Activated CD4-positive, alpha-beta T cell treated with anti-CD3 and anti-CD28 coated beads, Interleukin-10, Interleukin-2, amounts not matched to agents 100 ng/mL and 50 ng/mL, durations not matched to agents 16 hours and 8 hours (primary cell): ENCODE results near the gene ITGA5.

Experiments
- DNase-seq: peaks from one replicate; pipeline ENCODE4 v3.0.0-alpha.2; 2020

ITGA5 gene

DNA sequence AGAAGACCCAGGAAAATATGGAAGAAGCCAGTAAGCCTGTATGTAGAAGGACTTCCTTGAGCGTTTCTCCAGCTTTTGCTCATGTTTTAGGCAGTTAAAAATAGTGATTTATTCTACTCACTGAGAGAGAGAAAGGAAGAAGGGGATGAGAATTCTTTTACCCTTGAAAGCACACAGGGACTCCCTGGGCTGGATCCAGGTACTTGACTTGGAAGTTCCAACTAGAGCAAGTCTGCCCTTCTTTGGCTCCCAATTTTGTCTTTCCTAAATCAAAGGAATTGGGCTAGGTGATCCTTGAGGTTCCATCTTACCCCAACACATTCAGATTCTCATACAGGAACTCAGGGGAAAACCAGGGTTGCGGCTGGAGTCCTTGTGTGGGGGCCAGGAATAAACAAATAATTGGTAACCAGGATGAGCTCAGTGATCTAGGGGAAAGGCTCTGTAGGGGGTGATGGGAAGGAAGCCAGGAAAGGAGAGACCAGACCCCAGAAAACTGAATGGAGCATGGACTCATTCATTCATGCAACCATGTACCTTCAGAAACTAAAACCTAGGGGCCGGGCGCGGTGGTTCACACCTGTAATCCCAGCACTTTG, 11.5 kb upstream of the ITGA5 start:
- no peak for DNase-seq

DNA sequence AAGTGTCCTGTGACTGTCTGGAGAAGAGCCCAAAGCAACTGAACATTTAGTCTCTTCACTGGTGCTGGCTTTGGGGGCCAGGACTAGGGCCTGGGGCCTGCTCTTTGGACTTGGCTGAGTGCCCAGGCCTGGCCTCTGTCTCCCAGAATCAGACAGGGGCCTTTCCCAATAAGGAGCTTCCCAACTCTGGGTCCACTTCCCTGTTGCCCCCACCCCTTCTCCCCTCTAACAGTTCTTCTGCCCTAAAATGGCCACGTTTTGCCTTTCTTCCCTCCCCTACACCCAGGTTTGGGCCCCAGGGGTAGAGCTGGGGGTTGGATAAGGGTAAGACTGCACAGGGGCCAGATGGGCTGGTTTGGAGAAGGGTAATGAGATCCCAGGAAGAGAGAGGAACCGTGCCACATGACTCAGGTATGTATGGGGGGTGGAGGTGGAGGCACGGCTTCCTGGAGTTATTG, 10.0 kb upstream of the ITGA5 start:
- no peak for DNase-seq

DNA sequence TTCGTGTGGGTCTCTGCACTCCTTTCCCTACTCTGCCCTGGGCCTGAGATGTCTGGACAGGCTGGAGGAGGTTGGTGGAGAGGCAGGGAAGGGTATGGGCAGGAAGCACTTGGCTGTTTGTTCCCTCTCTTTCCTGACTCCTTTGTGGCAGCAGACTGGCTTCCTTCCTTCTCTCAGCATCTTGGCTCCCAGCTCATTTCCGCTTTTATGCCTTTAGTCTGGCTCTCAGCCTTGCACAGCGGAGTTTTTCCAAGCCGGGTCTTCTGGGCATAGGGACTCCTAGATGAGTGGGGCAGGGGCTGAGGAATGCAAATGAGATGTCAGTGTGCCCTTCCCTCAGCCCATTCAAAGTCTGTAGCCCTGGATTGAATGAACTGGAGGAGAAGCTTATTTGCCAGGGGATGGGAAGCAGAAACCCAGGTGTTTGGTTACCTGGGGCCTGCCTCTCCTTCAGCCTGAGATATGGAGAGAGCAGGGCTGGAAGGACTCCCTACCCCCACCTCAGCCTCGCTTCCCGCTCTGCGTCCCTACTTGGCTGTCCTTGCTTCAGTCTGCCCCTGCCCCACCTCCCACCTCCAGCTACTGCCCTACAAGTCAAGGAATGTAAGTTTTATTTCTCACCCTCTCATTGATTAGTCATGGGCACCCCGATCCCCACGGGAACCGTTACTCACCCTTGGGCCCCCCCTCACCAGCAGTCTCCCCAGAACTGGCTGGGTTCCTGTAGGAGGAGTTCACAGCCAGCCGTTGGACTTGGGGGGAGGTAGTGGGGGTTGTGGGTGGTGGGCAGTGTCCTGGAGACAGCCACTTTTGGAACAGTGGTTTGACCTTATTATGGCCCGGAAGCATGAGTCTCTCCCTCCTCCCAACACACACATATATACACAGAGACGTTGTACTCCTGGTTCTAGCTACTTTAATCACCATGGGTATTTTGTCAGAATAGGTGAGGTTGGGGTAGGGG, 9.3 kb upstream of the ITGA5 start:
- no peak for DNase-seq

DNA sequence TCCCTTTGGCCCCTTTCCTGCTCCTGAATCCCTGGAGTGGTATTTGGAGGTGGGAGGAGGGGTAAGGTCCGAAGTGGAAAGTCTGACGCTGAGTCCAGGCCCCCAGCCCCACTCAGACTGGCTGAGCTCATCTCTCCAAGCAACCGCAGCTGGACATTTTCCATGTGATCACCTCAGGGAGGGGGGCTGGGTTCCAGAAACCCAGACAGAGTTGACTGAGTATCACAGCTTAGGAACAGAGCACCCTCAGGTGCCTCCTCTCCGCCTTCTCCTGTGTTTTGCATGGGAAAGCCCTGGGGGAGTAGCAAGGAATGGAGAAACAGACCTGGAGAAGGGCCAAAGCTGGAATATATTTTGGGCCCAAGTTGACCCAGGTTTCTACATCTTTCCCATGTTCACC, 8.0 kb upstream of the ITGA5 start:
- no peak for DNase-seq

DNA sequence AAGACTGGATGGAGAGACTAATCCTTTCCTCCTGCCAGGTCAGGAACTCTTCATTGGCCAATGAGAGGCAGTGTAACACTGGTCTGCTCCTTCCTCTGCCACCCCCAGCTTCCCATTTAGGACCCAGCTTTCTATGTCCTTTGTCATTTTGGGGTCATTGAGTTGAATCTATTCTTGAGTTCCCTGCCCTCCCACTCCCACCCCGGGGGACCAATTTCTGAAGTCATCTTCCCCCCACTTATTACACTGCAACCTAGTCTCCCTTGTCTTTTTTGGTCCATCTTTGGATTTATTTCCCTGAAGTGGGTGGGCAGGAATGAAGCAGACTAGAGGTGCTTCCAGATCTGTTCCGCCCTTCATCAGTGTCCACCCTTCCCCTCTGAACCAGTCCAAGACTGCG, 7.6 kb upstream of the ITGA5 start:
- no peak for DNase-seq

DNA sequence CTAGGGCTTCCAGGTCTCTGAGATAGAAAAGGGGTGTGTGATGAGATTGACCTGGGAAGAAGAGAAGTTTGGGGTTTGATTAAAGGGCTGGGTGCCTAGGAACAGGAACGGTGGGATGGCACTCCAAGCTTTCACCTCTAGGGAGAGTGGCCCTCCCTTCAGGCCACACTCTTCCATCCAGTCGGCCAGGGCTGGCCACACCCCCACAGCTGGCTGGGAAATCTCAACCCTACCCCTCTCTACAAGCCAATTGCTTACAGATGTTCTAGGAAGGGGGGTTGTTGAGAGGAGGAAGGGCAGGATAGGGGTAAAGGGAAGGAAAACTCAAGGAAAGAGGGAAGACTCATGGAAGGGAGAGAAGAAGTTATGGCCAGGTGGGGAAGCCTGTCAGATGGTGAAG, 6.6 kb upstream of the ITGA5 start:
- no peak for DNase-seq

DNA sequence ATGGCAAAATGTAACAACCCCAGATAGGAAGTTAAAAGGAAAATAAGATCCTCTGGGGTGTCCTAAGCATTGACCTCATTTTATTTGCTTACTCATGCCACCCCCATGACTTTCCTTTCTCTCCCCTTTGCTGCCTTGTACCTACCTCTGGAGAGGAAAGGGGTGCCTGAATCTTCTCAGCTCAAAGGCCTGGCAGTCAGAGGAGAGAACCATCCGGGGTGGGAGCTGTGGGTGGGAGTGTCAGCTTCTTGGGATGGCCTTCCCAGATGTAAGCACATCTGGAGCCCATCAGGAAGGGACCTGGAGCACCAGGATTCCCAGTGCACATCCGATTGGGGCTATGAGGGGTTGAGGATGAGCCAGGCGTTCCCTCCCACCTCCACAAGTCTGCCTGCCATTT, 5.2 kb upstream of the ITGA5 start:
- no peak for DNase-seq

DNA sequence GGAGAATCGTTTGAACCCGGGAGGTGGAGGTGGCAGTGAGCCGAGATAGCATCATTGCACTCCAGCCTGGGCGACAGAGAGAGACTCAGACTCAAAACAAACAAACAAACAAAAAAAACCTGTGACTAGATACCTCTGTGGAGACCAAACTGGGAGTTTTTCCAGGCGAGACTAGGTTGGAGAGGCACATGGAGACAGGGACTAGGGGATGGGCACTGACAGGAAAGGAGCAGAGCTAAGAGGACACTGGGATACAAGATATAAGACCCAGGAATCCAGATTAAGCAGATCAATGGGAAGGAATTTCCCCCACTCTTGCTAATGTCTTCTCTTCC, 4.7 kb upstream of the ITGA5 start:
- no peak for DNase-seq

DNA sequence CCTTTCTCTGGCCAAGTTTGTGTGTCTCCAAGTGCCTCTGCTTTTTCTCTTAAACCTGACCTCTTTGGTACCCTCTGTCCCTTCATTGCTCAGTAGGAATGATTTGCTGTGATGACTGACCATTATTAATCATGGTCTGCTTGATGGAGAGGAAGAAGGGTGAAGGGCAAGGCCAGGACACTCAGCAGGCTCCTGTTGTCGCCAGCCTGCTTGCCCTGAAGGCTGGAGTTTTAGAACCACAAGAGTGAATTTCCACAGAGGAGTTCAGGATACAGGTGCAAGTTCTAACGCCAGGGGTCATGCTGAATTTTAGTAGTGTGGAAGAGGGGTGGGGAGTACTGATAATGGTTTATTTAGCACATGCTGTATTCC, 2.8 kb upstream of the ITGA5 start:
- DNase-seq, result no peak

DNA sequence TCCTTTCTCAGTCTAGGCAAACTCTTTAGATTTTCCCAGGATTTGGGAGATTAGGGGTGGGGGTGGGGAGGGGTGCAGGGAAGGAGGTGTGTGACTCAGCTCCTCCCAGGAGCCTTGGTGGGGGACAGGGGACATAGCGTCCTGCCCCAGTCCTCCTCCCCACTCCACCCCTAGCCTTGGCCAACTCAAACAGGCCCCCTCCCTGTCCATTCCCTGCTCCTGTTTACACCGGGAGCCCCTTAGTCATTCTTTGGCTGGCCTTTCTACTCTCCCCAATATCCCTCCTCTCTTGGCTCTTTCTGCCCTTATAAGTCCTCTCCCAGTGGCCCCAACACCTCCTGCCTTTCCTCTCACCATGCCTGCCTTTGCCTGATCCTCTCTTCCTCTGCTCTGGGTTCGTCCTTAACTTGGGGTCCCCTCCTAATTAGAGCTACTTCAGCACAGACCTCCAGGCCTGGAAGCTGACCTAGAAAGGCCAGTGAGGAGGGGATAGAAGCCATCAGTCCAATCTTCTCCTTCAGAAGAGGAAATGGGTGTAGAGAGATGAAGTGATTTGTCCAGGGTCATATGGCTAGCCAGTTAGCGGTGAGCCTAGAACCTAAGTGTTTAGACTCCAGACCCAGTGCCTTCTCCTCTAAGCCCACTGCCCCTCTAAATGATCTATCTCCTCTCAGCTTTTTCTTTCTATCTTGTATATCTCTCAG, 2.3 kb upstream of the ITGA5 start:
- no peak for DNase-seq

DNA sequence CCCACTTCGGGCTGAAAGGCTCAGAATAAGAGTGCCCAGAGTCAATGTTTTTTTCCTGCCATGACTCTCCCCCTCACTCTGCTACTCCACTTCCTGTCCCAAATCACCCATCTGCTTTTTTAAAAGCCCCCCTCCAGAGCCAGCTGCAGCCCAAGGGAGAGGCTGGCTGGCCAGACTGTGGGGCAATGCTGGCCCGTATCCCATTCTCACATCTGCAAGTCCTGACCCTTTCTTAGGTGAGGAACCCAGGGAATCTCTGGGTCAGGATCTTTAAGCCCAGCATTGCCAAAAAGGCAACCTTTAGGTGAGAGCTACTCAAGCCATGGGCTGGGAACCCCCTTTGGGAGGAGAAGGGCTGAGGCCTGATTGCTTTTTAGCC, 1.7 kb upstream of the ITGA5 start:
- no peak for DNase-seq

DNA sequence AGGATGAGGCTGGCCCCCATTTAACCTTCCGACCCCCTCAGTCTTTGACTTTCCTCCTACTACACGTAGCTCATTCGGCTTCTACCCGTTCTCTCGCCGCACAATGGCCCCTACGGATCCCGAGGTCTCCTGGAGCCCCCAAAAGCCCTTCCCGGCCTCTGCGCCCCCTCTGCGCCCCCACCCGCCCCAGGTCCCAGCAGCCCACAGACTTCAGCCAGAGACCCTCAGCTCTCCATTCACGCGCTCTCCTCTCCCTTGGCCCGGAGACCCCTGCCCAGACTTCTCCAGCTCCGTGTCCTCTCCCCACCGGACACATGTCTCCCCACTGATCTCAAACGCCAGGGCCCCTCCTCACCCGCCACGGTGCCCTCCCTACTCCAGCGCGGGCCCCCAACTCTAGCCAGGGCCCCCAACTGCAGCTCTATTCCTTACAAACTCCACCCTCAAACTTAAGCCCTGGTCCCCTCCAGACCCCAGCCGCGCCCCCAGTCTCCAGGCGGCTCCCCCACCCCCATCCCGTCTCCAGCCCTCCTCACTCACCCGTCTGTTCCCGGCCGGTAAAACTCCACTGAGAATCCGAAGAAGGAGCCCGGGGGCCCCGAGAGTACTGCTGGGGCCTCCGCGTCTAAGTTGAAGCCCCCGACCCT, 502 bp downstream of the ITGA5 start:
- no peak for DNase-seq

DNA sequence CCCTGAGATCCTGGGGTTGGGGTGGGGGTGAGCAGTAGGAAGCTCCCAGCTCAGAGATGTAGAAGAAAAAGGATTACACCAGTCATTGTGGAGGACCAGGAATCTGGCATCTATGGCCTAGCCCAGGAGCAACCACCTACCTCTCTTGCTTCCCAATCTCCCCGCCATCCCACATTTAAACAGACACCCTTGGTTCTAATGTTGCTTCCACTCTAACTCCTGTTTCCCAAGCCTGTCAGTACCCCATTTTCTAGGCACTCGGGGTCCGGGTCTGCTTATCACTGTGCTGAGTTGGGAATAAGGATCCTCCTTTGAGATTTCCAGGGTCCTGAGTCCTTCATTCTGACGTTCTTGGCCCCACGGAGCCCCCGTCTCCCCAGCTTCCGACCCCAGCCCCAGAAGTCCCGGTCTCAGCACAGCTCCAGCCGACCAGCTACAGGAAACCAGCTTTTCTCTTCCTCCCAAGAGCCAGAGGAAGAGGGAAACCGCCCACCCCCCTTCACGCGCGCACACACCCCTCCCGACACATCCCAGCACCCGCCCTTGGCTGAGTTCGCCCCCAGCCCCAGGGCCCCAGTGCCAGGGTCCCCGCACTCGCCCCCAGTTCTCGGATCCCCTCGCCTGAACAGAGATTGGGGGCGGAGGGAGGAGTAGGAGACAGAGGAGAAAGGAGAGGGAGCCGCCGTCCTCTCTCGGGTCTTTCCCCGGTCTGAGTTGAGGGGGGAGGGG, 1.2 kb downstream of the ITGA5 start:
- no peak for DNase-seq

DNA sequence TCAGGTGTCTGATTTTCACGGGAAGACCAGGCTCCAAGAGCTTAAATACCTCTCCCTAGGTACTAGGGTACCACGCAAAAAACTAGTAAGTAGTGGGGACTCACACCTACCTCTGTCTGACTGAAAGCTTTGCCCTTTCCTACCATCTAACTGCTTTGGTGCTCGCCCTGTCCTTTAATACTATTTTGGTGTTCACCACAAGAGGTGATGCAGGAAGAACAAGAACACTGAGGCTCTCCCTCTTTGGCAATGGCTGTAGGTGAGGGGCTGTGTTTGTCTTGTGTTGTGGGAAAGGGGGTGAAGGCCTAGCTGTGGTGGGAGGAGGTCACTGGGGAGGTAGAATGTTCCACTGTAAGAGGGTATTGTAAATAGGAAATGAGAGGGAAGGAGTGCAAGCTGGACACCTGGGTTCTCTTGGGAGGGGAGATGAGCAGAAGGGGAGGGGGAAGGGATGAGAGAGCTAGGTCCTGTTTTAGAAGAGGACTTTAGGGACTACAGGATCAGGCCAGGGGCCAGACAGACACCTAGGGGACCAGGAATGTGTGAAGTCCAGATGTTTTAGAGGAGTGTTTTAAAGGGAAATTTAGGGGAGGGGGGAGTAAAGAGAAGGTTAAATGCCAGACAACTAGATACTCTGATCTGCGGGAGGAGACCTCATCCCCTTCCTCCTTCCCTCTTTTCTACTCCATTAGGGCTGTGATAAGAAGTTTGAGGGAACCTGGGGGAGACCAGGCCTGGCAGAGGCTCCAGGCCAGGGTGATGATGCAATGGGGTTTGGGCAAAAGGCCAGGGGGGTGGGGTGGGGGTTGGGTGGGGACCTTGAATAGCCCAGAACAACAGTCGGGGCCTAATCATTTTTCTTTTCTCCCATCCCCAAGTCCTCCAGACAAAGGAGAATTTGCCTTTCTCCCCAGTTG, 2.1 kb downstream of the ITGA5 start:
- no peak for DNase-seq

DNA sequence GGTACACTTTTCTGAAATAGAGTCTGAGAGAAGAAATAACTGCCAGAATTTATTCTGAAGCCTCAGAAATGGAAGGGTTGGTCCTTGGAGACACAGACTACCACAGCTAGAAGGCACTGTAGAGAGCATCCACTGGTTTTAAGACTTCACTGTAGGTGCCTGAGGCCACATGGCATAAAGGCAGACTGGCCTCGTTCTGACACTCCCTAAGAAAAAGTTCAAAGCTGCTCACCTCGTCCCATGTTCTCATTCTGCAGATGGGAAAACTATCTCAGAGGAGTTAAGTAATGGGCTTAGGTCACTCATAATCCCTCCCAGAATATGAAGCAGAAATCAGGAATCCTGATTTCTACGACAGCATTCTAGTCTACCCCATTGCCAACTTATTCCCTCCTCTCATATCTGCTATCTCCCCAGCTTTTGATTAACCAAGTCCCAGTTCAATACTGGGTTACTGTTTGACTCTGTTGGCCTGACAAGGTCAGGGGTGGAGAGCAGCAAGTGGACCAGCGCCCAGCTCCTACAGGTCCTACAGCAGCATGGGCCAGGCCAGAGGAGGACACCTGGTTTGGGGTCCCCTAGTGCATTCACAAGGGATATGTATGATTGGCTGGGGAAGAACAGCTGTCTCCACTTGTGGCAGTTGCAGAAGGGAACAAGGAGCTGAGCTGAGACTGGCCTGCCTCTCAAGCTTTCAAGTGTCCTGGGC, 3.7 kb downstream of the ITGA5 start:
- no peak for DNase-seq

DNA sequence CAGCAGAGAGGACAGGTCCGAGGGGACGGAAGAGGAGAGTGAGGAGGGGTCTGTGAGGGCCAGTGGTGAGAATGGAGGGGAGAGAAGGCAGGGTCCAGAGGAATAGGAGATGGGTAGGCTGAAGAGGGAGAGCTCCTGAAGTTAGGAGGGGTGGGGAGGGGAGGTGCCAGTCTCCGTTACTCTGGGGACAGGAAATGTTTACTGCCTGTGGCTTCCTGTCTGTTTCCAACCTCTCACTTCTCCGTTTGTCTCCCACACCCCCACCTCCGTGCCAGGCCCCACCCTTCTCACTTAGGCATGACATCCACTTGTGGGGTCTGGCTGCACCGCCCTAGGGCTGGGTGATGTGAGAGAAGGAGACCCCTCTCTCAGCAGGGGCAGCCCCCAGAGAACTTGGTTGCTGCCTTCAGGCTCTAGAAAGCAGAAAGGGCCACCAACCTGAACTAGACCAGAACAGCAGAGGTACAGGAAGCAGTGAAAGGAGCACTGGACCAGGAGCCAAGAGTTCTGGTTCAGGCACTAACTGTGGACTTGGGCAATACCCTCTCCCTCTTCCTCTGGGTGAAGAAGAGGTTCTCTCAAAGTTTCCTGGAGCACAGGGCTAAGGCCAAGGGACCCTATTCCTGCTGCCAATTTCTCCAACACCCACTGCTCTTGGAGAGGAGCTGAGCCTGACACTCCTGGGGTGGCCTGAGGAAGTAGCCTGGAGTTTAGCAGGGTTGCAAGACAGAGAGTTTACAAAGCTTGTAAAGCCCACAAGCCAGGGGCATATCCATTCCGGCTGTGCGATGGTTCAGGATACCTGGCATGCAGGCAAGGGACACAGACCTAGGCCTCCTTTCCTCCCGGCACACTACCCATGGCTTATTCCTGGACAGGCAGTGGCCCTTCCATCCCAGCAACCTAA, 5.5 kb downstream of the ITGA5 start:
- DNase-seq, result peak; percentile 83

DNA sequence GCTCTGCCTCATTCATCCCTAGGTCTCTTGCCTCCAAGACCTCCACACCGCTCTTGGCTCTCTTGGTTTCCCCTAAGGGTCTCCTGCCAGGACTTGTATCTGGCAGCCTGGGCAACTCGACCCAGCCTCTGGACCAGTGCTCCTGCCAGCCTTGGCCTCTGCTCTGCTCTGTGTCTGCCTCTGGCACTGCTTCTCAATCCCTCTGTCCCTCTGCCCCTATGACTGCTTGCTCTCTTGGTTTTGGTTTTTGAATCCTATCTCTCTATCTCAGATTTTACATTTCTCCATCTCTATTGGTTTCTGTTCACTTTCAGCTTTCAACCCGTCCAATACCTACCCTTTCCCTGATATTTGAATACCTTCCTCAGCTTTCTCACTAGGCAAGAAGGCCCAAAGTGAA, 6.3 kb downstream of the ITGA5 start:
- peak; percentile 33 for DNase-seq

DNA sequence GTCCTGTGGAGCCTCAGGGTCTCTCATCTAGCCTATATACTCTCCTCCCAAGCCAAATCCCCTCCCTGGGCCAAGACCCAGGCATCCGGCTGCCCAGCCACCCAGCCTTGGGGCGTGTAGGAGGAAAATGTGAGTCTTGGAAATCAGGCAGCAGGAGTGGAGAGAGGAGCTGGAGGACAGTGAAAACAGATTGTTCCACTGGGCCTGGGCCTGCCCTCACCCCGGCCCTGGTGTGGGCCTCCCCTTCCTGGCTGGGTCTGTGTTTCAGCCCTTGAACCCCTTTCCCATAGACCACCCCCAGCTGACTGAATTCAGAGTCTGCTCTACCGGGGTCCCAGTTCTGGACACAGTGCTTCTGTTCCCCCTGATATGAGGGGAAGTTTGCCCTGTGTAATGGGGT, 6.7 kb downstream of the ITGA5 start:
- DNase-seq, result no peak

DNA sequence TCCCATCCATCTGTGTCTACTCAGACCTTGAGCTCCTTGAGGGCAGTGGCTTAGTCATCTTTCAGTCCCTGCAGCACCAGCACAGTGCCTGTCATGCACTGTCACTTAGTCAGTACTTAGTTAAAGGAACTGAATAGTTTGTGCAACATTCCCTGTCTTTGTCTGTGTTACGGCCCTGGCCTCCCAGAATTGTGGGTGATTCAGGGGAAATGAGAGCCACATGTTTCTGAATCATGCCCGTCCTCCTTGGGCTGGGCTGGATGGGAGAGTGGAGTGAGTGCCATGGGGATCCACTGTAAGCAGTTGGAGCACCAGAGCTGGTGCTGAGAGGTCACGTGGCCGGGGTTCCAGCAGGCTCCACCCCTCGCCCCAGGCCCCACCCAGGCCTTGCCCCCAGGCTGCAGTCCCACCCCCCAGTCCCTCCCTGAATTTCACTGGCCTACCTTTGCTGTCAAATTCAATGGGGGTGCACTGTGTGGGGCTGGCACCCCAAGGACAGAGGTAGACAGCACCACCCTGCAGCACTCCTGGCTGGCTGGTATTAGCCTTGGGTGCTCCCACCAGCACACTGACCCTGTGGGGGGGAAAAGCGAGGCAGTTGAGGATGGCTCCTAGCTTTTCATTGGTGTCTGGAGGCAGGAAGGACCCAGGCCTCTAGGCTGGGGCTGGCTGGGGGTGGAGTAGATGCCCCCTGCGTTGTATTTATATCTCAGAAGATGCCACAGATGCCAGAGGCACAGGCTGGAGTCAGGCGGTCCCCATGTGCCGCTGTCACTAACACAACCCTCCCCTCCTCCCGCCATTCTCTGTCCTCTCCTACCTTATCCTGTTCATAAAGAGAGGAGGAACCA, 7.5 kb downstream of the ITGA5 start:
- peak; percentile 75 for DNase-seq
